Measurements from ENCODE around the gene MMP20. TPM values are rescaled to one million over a fixed set of nuclear protein-coding genes. Genes with fewer than 3 reads are reported as not detected.

MMP20 gene
- total RNA-seq, 1 experiment from 2014 or later: 0.30 TPM

DNA sequence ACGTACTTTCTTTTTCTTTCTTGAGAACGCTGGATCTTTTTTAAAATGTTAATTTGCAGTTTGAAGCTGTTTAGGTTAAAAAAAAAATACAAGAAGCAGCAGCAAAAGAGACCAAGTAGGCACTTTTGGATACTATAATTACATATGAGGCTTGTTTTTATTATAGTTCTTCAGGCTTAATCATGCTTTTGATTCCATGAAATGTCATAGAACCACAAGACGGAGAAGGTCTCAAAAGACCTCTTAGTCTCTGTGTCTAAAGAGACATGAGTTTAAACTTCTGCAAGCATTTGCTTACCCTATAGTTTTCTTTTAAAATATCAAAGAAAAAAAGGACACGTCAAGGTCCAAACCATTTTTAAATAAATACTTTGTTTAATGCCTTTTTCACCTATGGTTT is 18.8 kb upstream of the MMP20 start:
- intact Hi-C loops (cut with micrococcal nuclease): no loop called here
- Histone ChIP-seq H2AFZ (ENCODE audit: low read depth, low read length, poor library complexity, severe bottlenecking) (peak overlapping the region; percentile 77), H3K9me2 (ENCODE audit: insufficient read depth) (no peaks in the 10 kb centered on the region), H3K4me2 (ENCODE audit: low read length) (no peak overlapping the region), H3K9me3 (ENCODE audit: control insufficient read depth in 1 of 2, insufficient read depth in 1 of 2, low read depth in 1 of 2, low read length in 2 of 2) (no peaks in the 10 kb centered on the region), H3K79me2 (ENCODE audit: insufficient read depth, low read length) (no peaks in the 10 kb centered on the region), H4K20me1 (ENCODE audit: insufficient read depth) (no peaks in the 10 kb centered on the region), H3K27me3 (ENCODE audit: insufficient read depth, low read length) (no peaks in the 10 kb centered on the region), H3K9ac (ENCODE audit: low read length) (no peak overlapping the region), H3K4me1 (ENCODE audit: control insufficient read depth in 1 of 2, insufficient read depth in 2 of 2, low read length in 2 of 2) (peaks cover 0 to 27% of the 10 kb centered on the region in 2 experiments; a peak in 2 of 4 replicates), H3K4me3 (replicated peaks in 1 of 2; ENCODE audit: low read depth in 1 of 2, low read length in 2 of 2) (no peak overlapping the region), H3K27ac (ENCODE audit: low read depth, low read length) (no peak overlapping the region), H3K36me3 (ENCODE audit: control insufficient read depth in 1 of 2, insufficient read depth in 2 of 2, low read length in 2 of 2) (no peaks in the 10 kb centered on the region)
- POLR2A ChIA-PET: no interaction called here
- CTCF ChIA-PET: no interaction called here
- DNase-seq (ENCODE audit: low read depth, low spot score) (no peak), ATAC-seq (no peak)
- TF ChIP-seq, protein P1, sequence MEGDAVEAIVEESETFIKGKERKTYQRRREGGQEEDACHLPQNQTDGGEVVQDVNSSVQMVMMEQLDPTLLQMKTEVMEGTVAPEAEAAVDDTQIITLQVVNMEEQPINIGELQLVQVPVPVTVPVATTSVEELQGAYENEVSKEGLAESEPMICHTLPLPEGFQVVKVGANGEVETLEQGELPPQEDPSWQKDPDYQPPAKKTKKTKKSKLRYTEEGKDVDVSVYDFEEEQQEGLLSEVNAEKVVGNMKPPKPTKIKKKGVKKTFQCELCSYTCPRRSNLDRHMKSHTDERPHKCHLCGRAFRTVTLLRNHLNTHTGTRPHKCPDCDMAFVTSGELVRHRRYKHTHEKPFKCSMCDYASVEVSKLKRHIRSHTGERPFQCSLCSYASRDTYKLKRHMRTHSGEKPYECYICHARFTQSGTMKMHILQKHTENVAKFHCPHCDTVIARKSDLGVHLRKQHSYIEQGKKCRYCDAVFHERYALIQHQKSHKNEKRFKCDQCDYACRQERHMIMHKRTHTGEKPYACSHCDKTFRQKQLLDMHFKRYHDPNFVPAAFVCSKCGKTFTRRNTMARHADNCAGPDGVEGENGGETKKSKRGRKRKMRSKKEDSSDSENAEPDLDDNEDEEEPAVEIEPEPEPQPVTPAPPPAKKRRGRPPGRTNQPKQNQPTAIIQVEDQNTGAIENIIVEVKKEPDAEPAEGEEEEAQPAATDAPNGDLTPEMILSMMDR (IDR thresholded peaks at IDR 0.05 in 2 of 3, conservative IDR thresholded peaks at IDR 0.05 in 1 of 3; ENCODE audit: borderline replicate concordance in 1 of 3, insufficient read depth in 1 of 3, low read depth in 2 of 3, low read length in 2 of 3): no peak
- TF ChIP-seq RAD21 (IDR thresholded peaks at IDR 0.05; ENCODE audit: low read depth) (no peak), POLR2A (IDR thresholded peaks at IDR 0.05; ENCODE audit: borderline replicate concordance, extremely low read depth, insufficient read depth, insufficient read length) (no peak)
- RAD21 ChIA-PET (ENCODE audit: low non-redundant PET in 1 of 2, low total read pairs in 2 of 2, uncharacterized antibody in 2 of 2, unreplicated experiment in 2 of 2): no interaction called here
- no TSS peak for BruUV-seq (replicated peaks)

DNA sequence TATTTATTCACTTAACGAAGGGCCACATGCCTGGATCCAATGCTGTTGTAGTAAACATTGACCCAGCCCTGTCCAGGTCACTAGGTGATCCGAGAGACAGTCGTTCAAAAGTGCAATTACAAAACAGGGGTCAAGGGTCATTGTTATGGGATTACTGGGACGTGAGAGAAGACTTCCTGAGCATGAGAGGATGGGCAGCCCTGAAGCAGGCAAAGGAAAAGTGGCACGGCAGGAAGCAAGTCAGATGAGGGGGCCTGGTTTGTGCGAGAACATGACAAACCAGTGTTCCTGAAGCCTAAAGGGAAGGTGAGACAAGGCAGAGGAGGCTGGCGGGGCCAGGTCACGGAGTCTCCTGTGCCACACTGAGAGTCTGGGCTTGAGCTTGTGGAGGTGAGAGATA is 15.8 kb upstream of the MMP20 start:
- POLR2A ChIA-PET: no interaction called here
- no peak for ATAC-seq

More for the DNA sequence above, 15.8 kb upstream of the MMP20 start:
- BruUV-seq (replicated peaks): no TSS peak
- peaks cover 3 to 20% of the 10 kb centered on the region in 2 experiments; a peak in 3 of 4 replicates for H3K4me1 ChIP-seq (ENCODE audit: control insufficient read depth in 1 of 2, insufficient read depth in 2 of 2, low read length in 2 of 2)
- H4K20me1 ChIP-seq (ENCODE audit: insufficient read depth): no peaks in the 10 kb centered on the region
- H3K4me2 ChIP-seq (ENCODE audit: low read length): no peak overlapping the region
- H3K9ac ChIP-seq (ENCODE audit: low read length): no peak overlapping the region
- no peaks in the 10 kb centered on the region for H3K27me3 ChIP-seq (ENCODE audit: insufficient read depth, low read length)
- intact Hi-C loops (cut with micrococcal nuclease): no loop called here
- TF ChIP-seq EGR1 (IDR thresholded peaks at IDR 0.05; ENCODE audit: low read depth) (no peak), FOSL1 (IDR thresholded peaks at IDR 0.05; ENCODE audit: low read depth) (no peak), EZH2 (IDR thresholded peaks at IDR 0.05) (no peak), JUND (IDR thresholded peaks at IDR 0.05) (no peak), TCF7L2 (IDR thresholded peaks at IDR 0.05; ENCODE audit: borderline replicate concordance, extremely low read depth, insufficient read depth, insufficient read length) (no peak), RAD21 (IDR thresholded peaks at IDR 0.05; ENCODE audit: low read depth) (no peak), ELF1 (IDR thresholded peaks at IDR 0.05; ENCODE audit: borderline replicate concordance, low read depth) (no peak), YY1 (IDR thresholded peaks at IDR 0.05; ENCODE audit: extremely low read depth, insufficient replicate concordance, low read depth, low read length) (no peak), CEBPB (IDR thresholded peaks at IDR 0.05; ENCODE audit: low read depth) (no peak)
- TF ChIP-seq, protein P1 (IDR thresholded peaks at IDR 0.05 in 2 of 3, conservative IDR thresholded peaks at IDR 0.05 in 1 of 3; ENCODE audit: borderline replicate concordance in 1 of 3, insufficient read depth in 1 of 3, low read depth in 2 of 3, low read length in 2 of 3): no peak
- TF ChIP-seq, protein P2, sequence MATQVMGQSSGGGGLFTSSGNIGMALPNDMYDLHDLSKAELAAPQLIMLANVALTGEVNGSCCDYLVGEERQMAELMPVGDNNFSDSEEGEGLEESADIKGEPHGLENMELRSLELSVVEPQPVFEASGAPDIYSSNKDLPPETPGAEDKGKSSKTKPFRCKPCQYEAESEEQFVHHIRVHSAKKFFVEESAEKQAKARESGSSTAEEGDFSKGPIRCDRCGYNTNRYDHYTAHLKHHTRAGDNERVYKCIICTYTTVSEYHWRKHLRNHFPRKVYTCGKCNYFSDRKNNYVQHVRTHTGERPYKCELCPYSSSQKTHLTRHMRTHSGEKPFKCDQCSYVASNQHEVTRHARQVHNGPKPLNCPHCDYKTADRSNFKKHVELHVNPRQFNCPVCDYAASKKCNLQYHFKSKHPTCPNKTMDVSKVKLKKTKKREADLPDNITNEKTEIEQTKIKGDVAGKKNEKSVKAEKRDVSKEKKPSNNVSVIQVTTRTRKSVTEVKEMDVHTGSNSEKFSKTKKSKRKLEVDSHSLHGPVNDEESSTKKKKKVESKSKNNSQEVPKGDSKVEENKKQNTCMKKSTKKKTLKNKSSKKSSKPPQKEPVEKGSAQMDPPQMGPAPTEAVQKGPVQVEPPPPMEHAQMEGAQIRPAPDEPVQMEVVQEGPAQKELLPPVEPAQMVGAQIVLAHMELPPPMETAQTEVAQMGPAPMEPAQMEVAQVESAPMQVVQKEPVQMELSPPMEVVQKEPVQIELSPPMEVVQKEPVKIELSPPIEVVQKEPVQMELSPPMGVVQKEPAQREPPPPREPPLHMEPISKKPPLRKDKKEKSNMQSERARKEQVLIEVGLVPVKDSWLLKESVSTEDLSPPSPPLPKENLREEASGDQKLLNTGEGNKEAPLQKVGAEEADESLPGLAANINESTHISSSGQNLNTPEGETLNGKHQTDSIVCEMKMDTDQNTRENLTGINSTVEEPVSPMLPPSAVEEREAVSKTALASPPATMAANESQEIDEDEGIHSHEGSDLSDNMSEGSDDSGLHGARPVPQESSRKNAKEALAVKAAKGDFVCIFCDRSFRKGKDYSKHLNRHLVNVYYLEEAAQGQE (IDR thresholded peaks at IDR 0.05; ENCODE audit: low read depth): no peak
- ChIA-PET RAD21 (ENCODE audit: low non-redundant PET in 1 of 2, low total read pairs in 2 of 2, uncharacterized antibody in 2 of 2, unreplicated experiment in 2 of 2) (no interaction called here), CTCF (interaction anchor here (1.6 kb wide), 1 partner anchor 37 kb away, joined by 3 read pairs; no protein-coding TSS in a partner anchor)
- no peaks in the 10 kb centered on the region for H3K79me2 ChIP-seq (ENCODE audit: insufficient read depth, low read length)
- H3K9me2 ChIP-seq (ENCODE audit: insufficient read depth): no peaks in the 10 kb centered on the region
- H3K4me3 ChIP-seq (replicated peaks in 1 of 2; ENCODE audit: low read depth in 1 of 2, low read length in 2 of 2): no peak overlapping the region
- no peak overlapping the region for H3K27ac ChIP-seq (ENCODE audit: low read depth, low read length)
- H2AFZ ChIP-seq (ENCODE audit: low read depth, low read length, poor library complexity, severe bottlenecking): peak overlapping the region; percentile 48
- no peak for DNase-seq (ENCODE audit: low read depth, low spot score)
- no peaks in the 10 kb centered on the region for H3K36me3 ChIP-seq (ENCODE audit: control insufficient read depth in 1 of 2, insufficient read depth in 2 of 2, low read length in 2 of 2)
- no peaks in the 10 kb centered on the region for H3K9me3 ChIP-seq (ENCODE audit: control insufficient read depth in 1 of 2, insufficient read depth in 1 of 2, low read depth in 1 of 2, low read length in 2 of 2)
